Dedifferentiated amniotic fluid mesenchymal stem cell (primary cell): ENCODE data around the gene EBF4.

Experiments
- DNase-seq: peaks from one replicate; pipeline ENCODE4 v3.0.0-alpha.2; 2016; ENCODE audit errors: extremely low spot score

The EBF4 gene

GRCh38 chr20:2692036-2692885 is at the start of gene EBF4:
Gene EBF4, plus strand, starts transcription at chr20:2692780. Its CDS starts 866 bp downstream, at chr20:2693646.
- no peak for DNase-seq

- no peak for DNase-seq
These were observed 48.9 kb upstream of the EBF4 start for GRCh38 chr20:2643708-2644107.

- DNase-seq: peak; percentile 85
These were observed 40.5 kb upstream of the EBF4 start, which contains the start of gene NOP56 for GRCh38 chr20:2651772-2652723. Gene NOP56, plus strand, starts transcription at chr20:2652632. Its CDS starts 29 bp downstream, at chr20:2652661.

GRCh38 chr20:2652724-2653555 is 39.6 kb upstream of the EBF4 start:
- no peak for DNase-seq

GRCh38 chr20:2653556-2654383 is 38.8 kb upstream of the EBF4 start:
- no peak for DNase-seq

GRCh38 chr20:2654384-2654822 is 38.2 kb upstream of the EBF4 start:
- DNase-seq: no peak

GRCh38 chr20:2654831-2655230 is 37.7 kb upstream of the EBF4 start:
- DNase-seq: no peak

- DNase-seq: no peak
These were observed 37.1 kb upstream of the EBF4 start for GRCh38 chr20:2655331-2656116.

GRCh38 chr20:2656471-2657117 is 36.0 kb upstream of the EBF4 start:
- no peak for DNase-seq

GRCh38 chr20:2657241-2657640 is 35.3 kb upstream of the EBF4 start:
- no peak for DNase-seq

- DNase-seq: no peak
These were observed 34.9 kb upstream of the EBF4 start for GRCh38 chr20:2657674-2658073.

- DNase-seq: no peak
These were observed 33.9 kb upstream of the EBF4 start for GRCh38 chr20:2658414-2659354.

GRCh38 chr20:2659547-2659946 is 33.0 kb upstream of the EBF4 start:
- no peak for DNase-seq

- DNase-seq: no peak
These were observed 29.2 kb upstream of the EBF4 start for GRCh38 chr20:2663364-2663886.

GRCh38 chr20:2663887-2664719 is 28.5 kb upstream of the EBF4 start, which contains the start of gene IDH3B:
Gene IDH3B, minus strand, starts transcription at chr20:2664216. Its CDS starts 28 bp downstream, at chr20:2664188.
- peak; percentile 94 for DNase-seq

GRCh38 chr20:2671977-2672376 is 20.6 kb upstream of the EBF4 start:
- DNase-seq: no peak

GRCh38 chr20:2672446-2672845 is 20.1 kb upstream of the EBF4 start:
- DNase-seq: no peak
